GM21529 (cell line): Measurements from ENCODE around the gene ANKRD11.

Experiments
- ATAC-seq: cut with Tn5 transposase; IDR thresholded peaks from one replicate; pipeline ENCODE4 v1.9.1; 2021; ENCODE audit not compliant: unreplicated experiment

ANKRD11 gene

GRCh38 chr16:89290472-89290871 is 199.9 kb downstream of the ANKRD11 start:
- ATAC-seq: no peak

GRCh38 chr16:89289428-89290395 is 200.6 kb downstream of the ANKRD11 start:
- ATAC-seq: peak; percentile 67

- no peak for ATAC-seq
Observed at GRCh38 chr16:89288966-89289365, 201.4 kb downstream of the ANKRD11 start.

- ATAC-seq: no peak
Observed at GRCh38 chr16:89288577-89288844, 201.8 kb downstream of the ANKRD11 start.

GRCh38 chr16:89287777-89288576 is 202.4 kb downstream of the ANKRD11 start:
- no peak for ATAC-seq

GRCh38 chr16:89286096-89286495 is 204.3 kb downstream of the ANKRD11 start:
- no peak for ATAC-seq

- ATAC-seq: no peak
Observed at GRCh38 chr16:89285381-89285780, 205.0 kb downstream of the ANKRD11 start.

GRCh38 chr16:89283449-89283848 is 206.9 kb downstream of the ANKRD11 start:
- no peak for ATAC-seq

GRCh38 chr16:89282523-89282922 is 207.8 kb downstream of the ANKRD11 start:
- no peak for ATAC-seq

GRCh38 chr16:89281829-89282228 is 208.5 kb downstream of the ANKRD11 start:
- no peak for ATAC-seq

GRCh38 chr16:89281189-89281577 is 209.2 kb downstream of the ANKRD11 start:
- ATAC-seq: no peak

- no peak for ATAC-seq
Observed at GRCh38 chr16:89280546-89281188, 209.7 kb downstream of the ANKRD11 start.

GRCh38 chr16:89279666-89280481 is 210.5 kb downstream of the ANKRD11 start:
- no peak for ATAC-seq

GRCh38 chr16:89278441-89279240 is 211.7 kb downstream of the ANKRD11 start:
- no peak for ATAC-seq

- no peak for ATAC-seq
Observed at GRCh38 chr16:89277641-89278341, 212.6 kb downstream of the ANKRD11 start.

- no peak for ATAC-seq
Observed at GRCh38 chr16:89277049-89277448, 213.3 kb downstream of the ANKRD11 start.

- no peak for ATAC-seq
Observed at GRCh38 chr16:89275837-89276720, 214.3 kb downstream of the ANKRD11 start.

- ATAC-seq: no peak
Observed at GRCh38 chr16:89275284-89275584, 215.1 kb downstream of the ANKRD11 start.
